HL-60 (cell line): ENCODE data around the gene LTBR.

Experiments
- POLR2AphosphoS5 ChIP-seq: IDR thresholded peaks from 2 replicates; pipeline ENCODE4 v1.6.1; 2012; ENCODE audit warnings: low read depth
- SPI1 ChIP-seq: IDR thresholded peaks from 2 replicates; pipeline ENCODE4 v1.6.1; 2012; ENCODE audit warnings: low read depth, mild to moderate bottlenecking, borderline replicate concordance
- TF ChIP-seq, protein P1 (sequence below): IDR thresholded peaks from one replicate; pipeline ENCODE4 v1.5.1; 2011; ENCODE audit warnings: low read length, control low read depth, inconsistent platforms; ENCODE audit not compliant: insufficient read depth

DNA sequence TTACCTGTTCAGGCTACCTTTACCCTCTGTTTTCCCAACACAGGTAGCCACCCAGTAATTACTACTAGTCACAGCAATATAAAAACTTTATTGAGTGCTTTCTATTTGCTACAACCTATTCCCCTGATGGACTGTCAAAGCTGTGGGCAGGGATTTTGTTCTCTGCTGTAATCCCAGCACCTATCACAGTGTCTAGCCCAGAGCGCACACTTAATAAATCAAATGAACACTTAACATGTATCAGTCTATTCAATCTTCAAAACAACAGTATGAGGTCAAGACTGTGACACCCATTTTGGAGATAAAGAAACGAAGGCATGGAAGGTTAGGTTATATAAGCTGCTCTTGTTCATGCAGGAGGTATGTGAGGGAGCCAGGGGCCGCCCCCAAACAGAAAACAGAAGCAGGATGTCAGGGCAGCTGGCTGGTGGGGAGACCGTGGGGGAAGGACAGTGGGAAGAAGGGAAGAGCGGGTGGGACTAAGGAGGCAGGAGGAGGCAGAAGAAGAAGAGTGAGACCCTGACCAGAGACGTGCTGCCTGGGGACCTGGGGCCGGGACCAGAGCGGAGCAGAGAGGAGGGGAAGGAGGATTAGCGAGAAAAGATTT lies 43.8 kb upstream of the LTBR start:
- TF ChIP-seq, protein P1, sequence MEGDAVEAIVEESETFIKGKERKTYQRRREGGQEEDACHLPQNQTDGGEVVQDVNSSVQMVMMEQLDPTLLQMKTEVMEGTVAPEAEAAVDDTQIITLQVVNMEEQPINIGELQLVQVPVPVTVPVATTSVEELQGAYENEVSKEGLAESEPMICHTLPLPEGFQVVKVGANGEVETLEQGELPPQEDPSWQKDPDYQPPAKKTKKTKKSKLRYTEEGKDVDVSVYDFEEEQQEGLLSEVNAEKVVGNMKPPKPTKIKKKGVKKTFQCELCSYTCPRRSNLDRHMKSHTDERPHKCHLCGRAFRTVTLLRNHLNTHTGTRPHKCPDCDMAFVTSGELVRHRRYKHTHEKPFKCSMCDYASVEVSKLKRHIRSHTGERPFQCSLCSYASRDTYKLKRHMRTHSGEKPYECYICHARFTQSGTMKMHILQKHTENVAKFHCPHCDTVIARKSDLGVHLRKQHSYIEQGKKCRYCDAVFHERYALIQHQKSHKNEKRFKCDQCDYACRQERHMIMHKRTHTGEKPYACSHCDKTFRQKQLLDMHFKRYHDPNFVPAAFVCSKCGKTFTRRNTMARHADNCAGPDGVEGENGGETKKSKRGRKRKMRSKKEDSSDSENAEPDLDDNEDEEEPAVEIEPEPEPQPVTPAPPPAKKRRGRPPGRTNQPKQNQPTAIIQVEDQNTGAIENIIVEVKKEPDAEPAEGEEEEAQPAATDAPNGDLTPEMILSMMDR, result no peak
- TF ChIP-seq POLR2AphosphoS5 (no peak), SPI1 (no peak)
